Liver (tissue), 9 donors: ENCODE data around the gene PIP4K2A. TPM values are rescaled to one million over a fixed set of nuclear protein-coding genes. Genes with fewer than 3 reads are reported as not detected.

Experiments
- DNase-seq: peaks from one replicate; pipeline ENCODE4 v3.0.0-alpha.2; 2017; ENCODE audit warnings: low spot score
- H3K27ac ChIP-seq, 2 donors: one replicate each; pipeline ENCODE4 v1.7.0; 2013; ENCODE audit warnings: inconsistent platforms in 2 of 2, low read length in 2 of 2, control low read depth in 1 of 2, low read depth in 1 of 2, mild to moderate bottlenecking in 1 of 2
- H3K27me3 ChIP-seq, 4 donors: one replicate each; pipeline versions ENCODE4 v1.6.1 to v1.7.0; 2013; ENCODE audit warnings: low read length in 3 of 4, inconsistent platforms in 1 of 4, mild to moderate bottlenecking in 1 of 4, moderate library complexity in 1 of 4; ENCODE audit not compliant: control insufficient read depth in 4 of 4, insufficient read depth in 4 of 4
- H3K36me3 ChIP-seq, 4 donors: one replicate each; pipeline versions ENCODE4 v1.6.1 to v1.7.0; 2013; ENCODE audit warnings: low read length in 3 of 4, mild to moderate bottlenecking in 3 of 4, low read depth in 1 of 4, moderate library complexity in 1 of 4; ENCODE audit not compliant: control insufficient read depth in 4 of 4, insufficient read depth in 3 of 4
- H3K4me1 ChIP-seq, 4 donors: one replicate each; pipeline versions ENCODE4 v1.6.1 to v1.7.0; 2013; ENCODE audit warnings: low read length in 3 of 4, mild to moderate bottlenecking in 3 of 4, moderate library complexity in 1 of 4; ENCODE audit not compliant: control insufficient read depth in 4 of 4, insufficient read depth in 4 of 4
- H3K4me3 ChIP-seq, 3 donors: one replicate each; pipeline versions ENCODE4 v1.6.1 to v1.7.0; 2013; ENCODE audit warnings: low read length in 3 of 3, control low read depth in 1 of 3, low read depth in 1 of 3, mild to moderate bottlenecking in 1 of 3
- H3K9ac ChIP-seq, 2 donors: one replicate each; pipeline ENCODE4 v1.7.0; 2013; ENCODE audit warnings: low read length in 2 of 2, mild to moderate bottlenecking in 2 of 2, moderate library complexity in 2 of 2, control low read depth in 1 of 2, low read depth in 1 of 2
- H3K9me3 ChIP-seq, 4 donors: one replicate each; pipeline versions ENCODE4 v1.6.1 to v1.7.0; 2013; ENCODE audit warnings: low read length in 3 of 4; ENCODE audit not compliant: control insufficient read depth in 4 of 4
- EGR1 ChIP-seq, 2 donors: IDR thresholded peaks; 2 replicates each; pipeline ENCODE4 v1.6.1; 2016 to 2018; ENCODE audit warnings: antibody characterized with exemption in 2 of 2, low read depth in 2 of 2
- FOXA1 ChIP-seq: IDR thresholded peaks from 2 replicates; pipeline ENCODE4 v1.6.1; 2016; ENCODE audit warnings: antibody characterized with exemption
- FOXA2 ChIP-seq: IDR thresholded peaks from 2 replicates; pipeline ENCODE4 v1.6.1; 2016; ENCODE audit warnings: antibody characterized with exemption
- GABPA ChIP-seq, 2 donors: IDR thresholded peaks in 1 of 2; conservative IDR thresholded peaks in 1 of 2; 2 replicates each; pipeline ENCODE4 v1.6.1; 2016; ENCODE audit warnings: antibody characterized with exemption in 2 of 2, mild to moderate bottlenecking in 1 of 2, moderate library complexity in 1 of 2
- HNF4A ChIP-seq, 2 donors: conservative IDR thresholded peaks; 2 replicates each; pipeline ENCODE4 v1.6.1; 2016; ENCODE audit warnings: antibody characterized with exemption in 2 of 2, mild to moderate bottlenecking in 2 of 2
- HNF4G ChIP-seq: IDR thresholded peaks from 2 replicates; pipeline ENCODE4 v1.6.1; 2016; ENCODE audit warnings: antibody characterized with exemption
- JUND ChIP-seq, 2 donors: IDR thresholded peaks; 2 replicates each; pipeline ENCODE4 v1.6.1; 2016; ENCODE audit warnings: antibody characterized with exemption in 2 of 2
- TAF1 ChIP-seq: conservative IDR thresholded peaks from 2 replicates; pipeline ENCODE4 v1.6.1; 2016; ENCODE audit warnings: antibody characterized with exemption, mild to moderate bottlenecking
- YY1 ChIP-seq: IDR thresholded peaks from 2 replicates; pipeline ENCODE4 v1.6.1; 2016; ENCODE audit warnings: antibody characterized with exemption, mild to moderate bottlenecking
- WGBS: extraction: QIAGEN DNeasy Blood & Tissue Kit; methylation state at CpG from one replicate; pipeline ENCODE4 v1.1.7; 2013; 5-methylcytosine and 5-hydroxymethylcytosine counted together
- polyA plus RNA-seq, 2 donors: library from polyadenylated mRNA; stranded (reverse) in 1 of 2; unstranded in 1 of 2; fragments of 200-250 nt in 1 of 2; fragments of >200 nt in 1 of 2; fragmentation: Nextera tagmentation in 1 of 2; extraction: Ambion mirVana in 1 of 2; gene quantifications; one replicate each; pipeline versions ENCODE4 v1.2.1 to v1.2.3, GENCODE V29; 2013 to 2015
- total RNA-seq, 2 donors: library from RNA; depleted of rRNA; stranded (reverse); fragments of >200 nt; gene quantifications; one replicate each; pipeline ENCODE4 v1.2.3, GENCODE V29; 2014
- TF ChIP-seq, protein P1 (sequence below): IDR thresholded peaks from 2 replicates; pipeline ENCODE4 v1.6.1; 2016; ENCODE audit warnings: antibody characterized with exemption
- TF ChIP-seq, protein P2 (sequence below): IDR thresholded peaks from 2 replicates; pipeline ENCODE4 v1.6.1; 2016; ENCODE audit warnings: antibody characterized with exemption
- TF ChIP-seq, protein P3 (sequence below): IDR thresholded peaks from 2 replicates; pipeline ENCODE4 v1.6.1; 2016; ENCODE audit warnings: antibody characterized with exemption, mild to moderate bottlenecking
- donor health status: healthy.
- donor health status: healthy.
- donor health status: healthy.
- donor health status: healthy.
- donor health status: healthy.

PIP4K2A gene
- total and polyA plus RNA-seq, 4 donors: 6.4 to 53.7 (median 8.6) TPM

DNA sequence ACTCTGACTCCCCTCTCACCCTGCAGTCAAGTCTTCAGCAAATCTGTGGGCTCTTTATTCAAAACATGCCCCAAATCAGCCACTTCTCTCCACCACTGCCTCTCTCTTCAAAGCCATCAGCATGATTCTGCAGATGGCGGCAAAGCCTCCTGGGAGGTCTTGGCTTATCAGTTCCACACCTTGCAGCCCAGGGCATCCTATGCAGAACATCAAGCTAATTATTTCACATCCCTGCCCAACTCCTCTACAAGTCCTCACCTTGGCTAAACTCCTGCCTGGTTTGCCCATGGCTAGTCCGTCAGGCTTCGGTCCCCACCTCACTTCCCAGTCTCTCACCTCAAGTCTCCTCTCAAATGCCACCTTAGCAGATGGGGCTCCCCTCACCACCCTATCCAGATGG is 70.2 kb downstream of the PIP4K2A start:
- Histone ChIP-seq H3K9ac (no peak overlapping the region), H3K36me3 (no peaks in the 10 kb centered on the region), H3K9me3 (no peaks in the 10 kb centered on the region), H3K27me3 (no peaks in the 10 kb centered on the region), H3K27ac (no peak overlapping the region), H3K4me3 (no peak overlapping the region), H3K4me1 (peaks cover 0 to 13% (median 8%) of the 10 kb centered on the region in 4 donors)
- WGBS: 96% methylated on average over 3 of the region's 3 CpGs
- DNase-seq: no peak
- TF ChIP-seq, protein P1, sequence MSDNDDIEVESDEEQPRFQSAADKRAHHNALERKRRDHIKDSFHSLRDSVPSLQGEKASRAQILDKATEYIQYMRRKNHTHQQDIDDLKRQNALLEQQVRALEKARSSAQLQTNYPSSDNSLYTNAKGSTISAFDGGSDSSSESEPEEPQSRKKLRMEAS: no peak
- TF ChIP-seq GABPA (IDR thresholded peaks at IDR 0.05 in 1 of 2, conservative IDR thresholded peaks at IDR 0.05 in 1 of 2) (no peak), EGR1 (IDR thresholded peaks at IDR 0.05; ENCODE audit: low read depth in 2 of 2) (no peak), HNF4G (no peak), FOXA1 (no peak), TAF1 (no peak)

DNA sequence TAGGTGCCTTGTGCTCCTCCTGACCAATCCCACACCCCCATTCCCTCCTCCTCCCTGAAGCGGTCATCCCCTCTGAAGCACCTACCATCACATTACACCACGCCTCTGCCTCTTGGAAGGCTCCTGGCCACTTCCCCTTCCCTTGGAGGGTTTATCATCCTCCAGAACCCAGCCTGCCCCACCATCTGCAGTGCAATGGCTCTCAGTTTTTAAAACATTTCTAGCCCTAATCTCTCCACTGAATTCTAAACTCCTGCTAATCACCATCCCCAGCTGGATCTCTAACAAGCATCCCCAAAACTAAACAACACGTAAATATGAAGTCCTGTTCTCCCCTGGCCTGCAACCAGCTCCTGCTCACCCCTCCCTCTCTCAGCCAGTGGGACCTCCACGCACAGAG is 70.6 kb downstream of the PIP4K2A start:
- DNase-seq: no peak
- peaks cover 0 to 13% (median 8%) of the 10 kb centered on the region in 4 donors for H3K4me1 ChIP-seq
- H3K36me3 ChIP-seq: no peaks in the 10 kb centered on the region
- H3K9ac ChIP-seq: no peak overlapping the region
- 89% methylated on average over 4 of the region's 4 CpGs for WGBS
- TF ChIP-seq, protein P2, sequence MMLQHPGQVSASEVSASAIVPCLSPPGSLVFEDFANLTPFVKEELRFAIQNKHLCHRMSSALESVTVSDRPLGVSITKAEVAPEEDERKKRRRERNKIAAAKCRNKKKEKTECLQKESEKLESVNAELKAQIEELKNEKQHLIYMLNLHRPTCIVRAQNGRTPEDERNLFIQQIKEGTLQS: no peak
- H3K27ac ChIP-seq: no peak overlapping the region
- H3K9me3 ChIP-seq: no peaks in the 10 kb centered on the region
- no peaks in the 10 kb centered on the region for H3K27me3 ChIP-seq
- H3K4me3 ChIP-seq: no peak overlapping the region

DNA sequence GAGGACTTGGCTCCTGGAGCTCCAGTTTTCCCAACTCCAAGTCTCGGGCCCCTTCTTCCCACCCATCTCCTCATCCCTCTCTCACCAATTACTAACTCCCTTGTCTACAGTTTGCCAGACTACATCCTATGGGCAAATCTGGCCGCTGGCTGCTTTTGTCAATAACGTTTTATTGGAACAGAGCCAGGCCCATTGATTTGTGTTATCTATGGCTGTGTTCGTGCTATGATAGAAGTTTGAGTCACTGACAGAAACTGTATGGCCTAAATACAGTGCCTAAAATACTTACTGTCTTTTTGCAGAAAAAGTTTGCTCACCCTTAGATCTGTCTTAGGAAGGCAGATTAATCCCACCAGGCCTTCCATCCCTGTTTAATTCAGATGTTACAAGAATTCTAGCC is 71.3 kb downstream of the PIP4K2A start:
- no peak for DNase-seq
- H3K27ac ChIP-seq: no peak overlapping the region
- 44% methylated on average over 4 of the region's 4 CpGs for WGBS

More for the DNA sequence above, 71.3 kb downstream of the PIP4K2A start:
- H3K4me1 ChIP-seq: peaks cover 0 to 13% (median 8%) of the 10 kb centered on the region in 4 donors
- H3K9me3 ChIP-seq: no peaks in the 10 kb centered on the region
- H3K36me3 ChIP-seq: no peaks in the 10 kb centered on the region
- TF ChIP-seq JUND (IDR thresholded peaks at IDR 0.05) (no peak), YY1 (no peak), EGR1 (IDR thresholded peaks at IDR 0.05; ENCODE audit: low read depth in 2 of 2) (no peak), FOXA1 (no peak), HNF4A (conservative IDR thresholded peaks at IDR 0.05) (no peak), FOXA2 (no peak)
- TF ChIP-seq, protein P3, sequence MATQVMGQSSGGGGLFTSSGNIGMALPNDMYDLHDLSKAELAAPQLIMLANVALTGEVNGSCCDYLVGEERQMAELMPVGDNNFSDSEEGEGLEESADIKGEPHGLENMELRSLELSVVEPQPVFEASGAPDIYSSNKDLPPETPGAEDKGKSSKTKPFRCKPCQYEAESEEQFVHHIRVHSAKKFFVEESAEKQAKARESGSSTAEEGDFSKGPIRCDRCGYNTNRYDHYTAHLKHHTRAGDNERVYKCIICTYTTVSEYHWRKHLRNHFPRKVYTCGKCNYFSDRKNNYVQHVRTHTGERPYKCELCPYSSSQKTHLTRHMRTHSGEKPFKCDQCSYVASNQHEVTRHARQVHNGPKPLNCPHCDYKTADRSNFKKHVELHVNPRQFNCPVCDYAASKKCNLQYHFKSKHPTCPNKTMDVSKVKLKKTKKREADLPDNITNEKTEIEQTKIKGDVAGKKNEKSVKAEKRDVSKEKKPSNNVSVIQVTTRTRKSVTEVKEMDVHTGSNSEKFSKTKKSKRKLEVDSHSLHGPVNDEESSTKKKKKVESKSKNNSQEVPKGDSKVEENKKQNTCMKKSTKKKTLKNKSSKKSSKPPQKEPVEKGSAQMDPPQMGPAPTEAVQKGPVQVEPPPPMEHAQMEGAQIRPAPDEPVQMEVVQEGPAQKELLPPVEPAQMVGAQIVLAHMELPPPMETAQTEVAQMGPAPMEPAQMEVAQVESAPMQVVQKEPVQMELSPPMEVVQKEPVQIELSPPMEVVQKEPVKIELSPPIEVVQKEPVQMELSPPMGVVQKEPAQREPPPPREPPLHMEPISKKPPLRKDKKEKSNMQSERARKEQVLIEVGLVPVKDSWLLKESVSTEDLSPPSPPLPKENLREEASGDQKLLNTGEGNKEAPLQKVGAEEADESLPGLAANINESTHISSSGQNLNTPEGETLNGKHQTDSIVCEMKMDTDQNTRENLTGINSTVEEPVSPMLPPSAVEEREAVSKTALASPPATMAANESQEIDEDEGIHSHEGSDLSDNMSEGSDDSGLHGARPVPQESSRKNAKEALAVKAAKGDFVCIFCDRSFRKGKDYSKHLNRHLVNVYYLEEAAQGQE: no peak
- TF ChIP-seq, protein P1: no peak
- H3K9ac ChIP-seq: no peak overlapping the region
- no peaks in the 10 kb centered on the region for H3K27me3 ChIP-seq
- no peak overlapping the region for H3K4me3 ChIP-seq
